ENCODE results near the gene GRIA3.

GRCh38 chrX:123357941-123358340 lies 173.9 kb downstream of the GRIA3 start:
- no peak for TF ChIP-seq POLR2A (IDR thresholded peaks at IDR 0.05; ENCODE audit: low read length)
- TF ChIP-seq GATA1 (IDR thresholded peaks at IDR 0.05; ENCODE audit: low read depth, low read length) = no peak
